SK-N-SH (cell line): Measurements from ENCODE around the gene ECE1.

Source experiments
- EZH2phosphoT487 ChIP-seq: fragments of 200-600 bp; sonication (generic); IDR thresholded peaks from 2 replicates; pipeline ENCODE4 v1.6.1; 2017; ENCODE audit warnings: low read depth, mixed run types, mild to moderate bottlenecking, antibody characterized with exemption, moderate library complexity, borderline replicate concordance
- POLR2AphosphoS5 ChIP-seq: IDR thresholded peaks from 2 replicates; pipeline ENCODE4 v1.6.1; 2012; ENCODE audit warnings: low read depth, low read length
- TAF1 ChIP-seq: IDR thresholded peaks from 2 replicates; pipeline ENCODE4 v1.6.1; 2012; ENCODE audit warnings: low read depth, mild to moderate bottlenecking, low read length, moderate library complexity, borderline replicate concordance
- TF ChIP-seq, protein P1 (sequence below): IDR thresholded peaks from 2 replicates; pipeline ENCODE4 v1.6.1; 2012; ENCODE audit warnings: mild to moderate bottlenecking, low read depth, low read length, moderate library complexity
- TF ChIP-seq, protein P2 (sequence below): fragments of 200-600 bp; sonication (generic); IDR thresholded peaks from 2 replicates; pipeline ENCODE4 v1.6.1; 2017; ENCODE audit warnings: antibody characterized with exemption, mild to moderate bottlenecking, moderate library complexity

DNA sequence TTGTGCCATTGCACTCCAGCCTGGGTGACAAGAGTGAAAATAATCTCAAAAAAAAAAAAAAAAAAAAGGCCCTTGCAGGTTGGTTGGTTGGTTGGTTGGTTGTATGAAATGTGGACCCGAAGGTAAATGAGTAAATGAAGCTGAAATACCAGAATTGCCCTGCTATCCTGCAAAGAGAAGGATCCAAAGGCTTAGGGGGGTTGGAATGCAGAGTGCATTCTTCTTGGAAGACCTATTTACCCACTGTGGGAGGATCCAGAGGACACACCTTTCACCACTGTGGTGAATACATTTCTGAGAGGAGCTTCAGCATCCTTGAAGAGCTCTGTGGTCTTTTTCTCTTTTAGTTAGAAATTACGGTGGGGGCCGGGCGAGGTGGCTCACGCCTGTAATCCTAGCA is 84.8 kb downstream of the ECE1 start:
- TF ChIP-seq EZH2phosphoT487 (no peak), POLR2AphosphoS5 (no peak), TAF1 (no peak)
- TF ChIP-seq, protein P1, sequence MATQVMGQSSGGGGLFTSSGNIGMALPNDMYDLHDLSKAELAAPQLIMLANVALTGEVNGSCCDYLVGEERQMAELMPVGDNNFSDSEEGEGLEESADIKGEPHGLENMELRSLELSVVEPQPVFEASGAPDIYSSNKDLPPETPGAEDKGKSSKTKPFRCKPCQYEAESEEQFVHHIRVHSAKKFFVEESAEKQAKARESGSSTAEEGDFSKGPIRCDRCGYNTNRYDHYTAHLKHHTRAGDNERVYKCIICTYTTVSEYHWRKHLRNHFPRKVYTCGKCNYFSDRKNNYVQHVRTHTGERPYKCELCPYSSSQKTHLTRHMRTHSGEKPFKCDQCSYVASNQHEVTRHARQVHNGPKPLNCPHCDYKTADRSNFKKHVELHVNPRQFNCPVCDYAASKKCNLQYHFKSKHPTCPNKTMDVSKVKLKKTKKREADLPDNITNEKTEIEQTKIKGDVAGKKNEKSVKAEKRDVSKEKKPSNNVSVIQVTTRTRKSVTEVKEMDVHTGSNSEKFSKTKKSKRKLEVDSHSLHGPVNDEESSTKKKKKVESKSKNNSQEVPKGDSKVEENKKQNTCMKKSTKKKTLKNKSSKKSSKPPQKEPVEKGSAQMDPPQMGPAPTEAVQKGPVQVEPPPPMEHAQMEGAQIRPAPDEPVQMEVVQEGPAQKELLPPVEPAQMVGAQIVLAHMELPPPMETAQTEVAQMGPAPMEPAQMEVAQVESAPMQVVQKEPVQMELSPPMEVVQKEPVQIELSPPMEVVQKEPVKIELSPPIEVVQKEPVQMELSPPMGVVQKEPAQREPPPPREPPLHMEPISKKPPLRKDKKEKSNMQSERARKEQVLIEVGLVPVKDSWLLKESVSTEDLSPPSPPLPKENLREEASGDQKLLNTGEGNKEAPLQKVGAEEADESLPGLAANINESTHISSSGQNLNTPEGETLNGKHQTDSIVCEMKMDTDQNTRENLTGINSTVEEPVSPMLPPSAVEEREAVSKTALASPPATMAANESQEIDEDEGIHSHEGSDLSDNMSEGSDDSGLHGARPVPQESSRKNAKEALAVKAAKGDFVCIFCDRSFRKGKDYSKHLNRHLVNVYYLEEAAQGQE: no peak
- TF ChIP-seq, protein P2, sequence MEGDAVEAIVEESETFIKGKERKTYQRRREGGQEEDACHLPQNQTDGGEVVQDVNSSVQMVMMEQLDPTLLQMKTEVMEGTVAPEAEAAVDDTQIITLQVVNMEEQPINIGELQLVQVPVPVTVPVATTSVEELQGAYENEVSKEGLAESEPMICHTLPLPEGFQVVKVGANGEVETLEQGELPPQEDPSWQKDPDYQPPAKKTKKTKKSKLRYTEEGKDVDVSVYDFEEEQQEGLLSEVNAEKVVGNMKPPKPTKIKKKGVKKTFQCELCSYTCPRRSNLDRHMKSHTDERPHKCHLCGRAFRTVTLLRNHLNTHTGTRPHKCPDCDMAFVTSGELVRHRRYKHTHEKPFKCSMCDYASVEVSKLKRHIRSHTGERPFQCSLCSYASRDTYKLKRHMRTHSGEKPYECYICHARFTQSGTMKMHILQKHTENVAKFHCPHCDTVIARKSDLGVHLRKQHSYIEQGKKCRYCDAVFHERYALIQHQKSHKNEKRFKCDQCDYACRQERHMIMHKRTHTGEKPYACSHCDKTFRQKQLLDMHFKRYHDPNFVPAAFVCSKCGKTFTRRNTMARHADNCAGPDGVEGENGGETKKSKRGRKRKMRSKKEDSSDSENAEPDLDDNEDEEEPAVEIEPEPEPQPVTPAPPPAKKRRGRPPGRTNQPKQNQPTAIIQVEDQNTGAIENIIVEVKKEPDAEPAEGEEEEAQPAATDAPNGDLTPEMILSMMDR: no peak
